NCI-H524 treated with DMSO at 0.1 percent for 48 hours (cell line): ENCODE results near the gene NDUFS5.
"Not testable (repeated sequence)": the region's sequence is repeated elsewhere in the genome, so short reads cannot be mapped to it uniquely, and the experiment has no call there.

Experiments used
- DNase-seq: peaks from one replicate; lab custom pipeline; 2025; lab: John Stamatoyannopoulos, UW

Gene NDUFS5

GRCh38 chr1:39063775-39064174, 37.6 kb downstream of the NDUFS5 start:
- DNase-seq, result no peak

- no peak for DNase-seq
Measured at GRCh38 chr1:39065542-39065941, 39.4 kb downstream of the NDUFS5 start.

GRCh38 chr1:39068227-39068626, 42.1 kb downstream of the NDUFS5 start:
- not testable (repeated sequence) for DNase-seq

GRCh38 chr1:39071557-39071956, 45.4 kb downstream of the NDUFS5 start:
- DNase-seq, result not testable (repeated sequence)

- DNase-seq, result no peak
Measured at GRCh38 chr1:39076127-39076798, 50.1 kb downstream of the NDUFS5 start.

- DNase-seq, result no peak
Measured at GRCh38 chr1:39076799-39077148, 50.6 kb downstream of the NDUFS5 start.

- no peak for DNase-seq
Measured at GRCh38 chr1:39080269-39080826, 54.2 kb downstream of the NDUFS5 start.

- no peak for DNase-seq
Measured at GRCh38 chr1:39080831-39081270, 54.7 kb downstream of the NDUFS5 start.

GRCh38 chr1:39081271-39082009, 55.3 kb downstream of the NDUFS5 start:
- DNase-seq, result no peak

GRCh38 chr1:39082010-39082799, 56.1 kb downstream of the NDUFS5 start:
- DNase-seq, result no peak

GRCh38 chr1:39082811-39083576, 56.8 kb downstream of the NDUFS5 start:
- no peak for DNase-seq

GRCh38 chr1:39084191-39084590, 58.0 kb downstream of the NDUFS5 start:
- no peak for DNase-seq
